Motor neuron (in vitro differentiated cells): Measurements from ENCODE around the gene TBATA. TPM values are rescaled to one million over a fixed set of nuclear protein-coding genes. Genes with fewer than 3 reads are reported as not detected.

ENCODE experiments used
- ATAC-seq, 8 experiments: fragments of 200-7000 bp; cut with Tn5 transposase; replicated peaks in 6 of 8; 2 replicates each; pipeline ENCODE4 v1.8.0; 2021; ENCODE audit warnings: mild to moderate bottlenecking in 8 of 8, moderate library complexity in 8 of 8
- H3K27ac ChIP-seq, 2 donors: fragments of 250-450 bp; sonication (Bioruptor Pico); 2 replicates each; pipeline ENCODE4 v1.9.0; 2021; ENCODE audit warnings: antibody characterized with exemption in 2 of 2, mild to moderate bottlenecking in 2 of 2, moderate library complexity in 1 of 2
- H3K4me1 ChIP-seq, 2 donors: fragments of 250-450 bp; sonication (Bioruptor Pico); replicated peaks in 1 of 2; 2 replicates each; pipeline ENCODE4 v1.6.1; 2021; ENCODE audit warnings: antibody characterized with exemption in 2 of 2, mild to moderate bottlenecking in 2 of 2, moderate library complexity in 1 of 2
- H3K4me3 ChIP-seq, 5 donors: fragments of 250-450 bp; sonication (Bioruptor Pico); 2 replicates each; pipeline ENCODE4 v1.9.0; 2021; ENCODE audit warnings: antibody characterized with exemption in 5 of 5, mild to moderate bottlenecking in 5 of 5, moderate library complexity in 4 of 5
- WGBS, 10 experiments: fragments of 450-650 bp; shearing (Covaris generic); methylation state at CpG; one replicate each; pipeline ENCODE4 v1.0.0; 2022; 5-methylcytosine and 5-hydroxymethylcytosine counted together
- in situ Hi-C, 9 experiments: fragments of 400-800 bp; cut with MboI; loops; one replicate each; pipeline ENCODE4 v1.15.0; 2021; ENCODE audit warnings: low sequenced_read_pairs in 9 of 9, low pct_unique_long_range_greater_than_20kb in 2 of 9; ENCODE audit not compliant: unreplicated experiment in 9 of 9
- total RNA-seq, 8 experiments: library from RNA; unstranded; fragments of 300-600 nt; gene quantifications; 2 replicates each; pipeline versions ENCODE4 v1.2.3 to v1.2.4, GENCODE V29; 2022

The TBATA gene, protein sequence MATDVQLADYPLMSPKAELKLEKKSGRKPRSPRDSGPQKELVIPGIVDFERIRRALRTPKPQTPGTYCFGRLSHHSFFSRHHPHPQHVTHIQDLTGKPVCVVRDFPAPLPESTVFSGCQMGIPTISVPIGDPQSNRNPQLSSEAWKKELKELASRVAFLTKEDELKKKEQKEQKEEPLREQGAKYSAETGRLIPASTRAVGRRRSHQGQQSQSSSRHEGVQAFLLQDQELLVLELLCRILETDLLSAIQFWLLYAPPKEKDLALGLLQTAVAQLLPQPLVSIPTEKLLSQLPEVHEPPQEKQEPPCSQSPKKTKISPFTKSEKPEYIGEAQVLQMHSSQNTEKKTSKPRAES
- 1 to 10 TPM in 1 of 8 experiments, not detected in 7; 1.5 TPM for total RNA-seq

DNA sequence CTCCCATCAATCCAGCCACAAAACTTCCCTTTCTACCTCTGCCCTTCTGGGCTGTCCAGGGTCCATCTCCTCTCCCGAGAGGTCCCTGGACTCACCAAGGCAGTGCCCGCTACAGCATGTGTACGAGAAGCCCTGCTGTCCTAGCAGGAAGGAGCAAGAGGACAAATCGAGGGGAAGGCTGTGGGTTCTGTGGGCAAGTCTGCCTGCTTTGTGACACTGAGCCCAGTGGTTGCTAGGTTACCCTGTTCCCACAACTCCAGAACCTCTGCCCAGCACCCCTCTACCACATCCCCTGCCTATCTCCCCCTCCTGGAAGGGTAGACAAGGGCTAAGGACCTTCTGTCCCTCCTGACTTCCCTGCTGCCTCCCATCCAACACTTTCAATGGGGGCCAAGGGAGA is at the start of gene TBATA:
TBATA (minus strand) TSS at position 188 of the 400 bp plus-strand sequence. CDS start 1,998 bp downstream, outside the sequence.
- Histone ChIP-seq H3K27ac (no peak within 1 kb of the TSS), H3K4me1 (no peaks in the 10 kb centered on the region), H3K4me3 (no peak within 1 kb of the TSS)
- ATAC-seq, result no peak
- 17 to 96% (median 80%) methylated on average over 1 to 3 of the region's 4 CpGs; no CpG with 5 or more reads in 7 of the 10 experiments for WGBS, 10 experiments
- in situ Hi-C loops, result no loop called here

DNA sequence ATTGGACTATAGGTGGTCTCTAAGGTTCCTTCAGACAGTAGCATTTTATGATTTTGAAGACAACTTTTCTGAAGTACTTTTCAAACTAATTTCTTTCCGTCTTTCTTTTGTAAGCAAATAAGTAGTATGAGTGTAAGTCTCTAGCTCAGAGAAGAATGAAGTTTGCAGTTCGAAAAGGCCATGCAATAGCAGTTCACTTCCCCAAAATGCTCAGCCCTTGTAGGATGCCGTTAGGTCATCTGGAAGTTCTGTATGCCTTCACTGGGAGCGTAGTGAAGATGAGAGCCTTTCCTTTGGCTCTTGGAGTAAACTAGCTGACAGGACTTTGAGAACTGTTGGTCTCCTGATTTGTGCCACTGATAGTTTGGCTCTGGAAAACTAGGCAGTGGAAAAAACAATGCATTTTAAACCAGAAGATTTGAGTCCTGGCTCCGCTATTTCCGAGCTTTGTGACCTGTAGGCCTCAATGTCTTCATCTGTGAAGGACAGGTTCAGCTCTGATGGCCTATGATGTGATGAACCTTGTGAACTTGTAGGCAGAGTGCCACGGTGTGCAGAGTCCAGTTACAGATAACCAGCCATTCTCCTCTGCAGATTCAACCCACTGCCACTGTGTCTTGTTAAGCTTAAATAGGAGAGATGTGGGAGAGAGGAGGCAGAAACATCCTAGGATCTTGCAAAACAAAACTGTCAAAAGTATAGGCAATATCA is 49.4 kb upstream of the TBATA start:
- no peak for ATAC-seq
- H3K4me1 ChIP-seq, result no peaks in the 10 kb centered on the region
- 83 to 100% (median 97%) methylated on average over 2 to 7 of the region's 7 CpGs; no CpG with 5 or more reads in 1 of the 10 experiments for WGBS, 10 experiments
- in situ Hi-C loops, result no loop called here
- H3K27ac ChIP-seq, result no peak overlapping the region
- H3K4me3 ChIP-seq, result no peak overlapping the region

DNA sequence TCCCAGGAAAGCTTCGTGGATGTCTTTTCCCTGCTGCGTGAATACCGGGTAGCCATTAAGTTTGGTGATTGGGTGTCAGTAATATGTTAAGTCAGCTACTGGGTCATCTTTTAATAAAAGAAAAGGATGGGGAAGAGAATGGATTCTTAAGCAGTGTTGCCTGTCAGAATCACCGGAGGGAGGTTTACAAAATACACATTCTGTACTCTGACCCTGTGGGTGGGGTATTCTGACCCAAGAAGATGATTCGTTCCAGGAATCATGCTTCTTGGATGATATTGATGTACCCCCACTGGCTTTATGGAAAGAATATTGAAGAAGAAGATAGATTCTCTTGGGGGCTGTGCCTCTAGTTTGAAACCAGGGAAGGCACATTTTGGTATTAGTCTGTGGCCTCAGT is 48.8 kb upstream of the TBATA start:
- no peak for ATAC-seq
- Histone ChIP-seq H3K4me3 (no peak overlapping the region), H3K27ac (no peak overlapping the region), H3K4me1 (no peaks in the 10 kb centered on the region)
- in situ Hi-C loops, result no loop called here
- WGBS, 10 experiments, result 73 to 100% (median 96%) methylated on average over 1 to 5 of the region's 5 CpGs; no CpG with 5 or more reads in 1 of the 10 experiments

DNA sequence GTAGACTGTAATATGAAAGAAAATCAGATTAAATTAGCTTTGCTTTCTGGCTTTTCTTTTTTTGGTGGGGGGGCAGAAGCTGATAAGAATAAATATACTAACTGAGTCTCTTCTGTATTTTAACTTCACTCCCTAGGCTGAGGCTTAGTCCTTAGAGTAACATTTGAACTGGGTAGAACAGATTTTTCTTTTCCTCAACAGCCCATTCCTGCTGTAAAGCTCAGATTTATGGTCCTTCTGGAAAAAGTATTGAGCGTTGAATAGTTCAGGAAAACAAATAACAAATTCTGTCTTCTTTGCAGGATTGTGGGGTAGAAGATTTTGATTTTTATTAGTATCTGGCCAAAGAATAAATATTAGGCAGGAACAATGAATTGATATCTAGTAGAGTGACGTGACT is 48.4 kb upstream of the TBATA start:
- in situ Hi-C loops, result no loop called here
- H3K27ac ChIP-seq, result no peak overlapping the region
- no peaks in the 10 kb centered on the region for H3K4me1 ChIP-seq
- ATAC-seq, result no peak
- no peak overlapping the region for H3K4me3 ChIP-seq
- WGBS, 10 experiments, result 50 to 100% (median 83%) methylated on average over 1 to 2 of the region's 2 CpGs; no CpG with 5 or more reads in 1 of the 10 experiments

DNA sequence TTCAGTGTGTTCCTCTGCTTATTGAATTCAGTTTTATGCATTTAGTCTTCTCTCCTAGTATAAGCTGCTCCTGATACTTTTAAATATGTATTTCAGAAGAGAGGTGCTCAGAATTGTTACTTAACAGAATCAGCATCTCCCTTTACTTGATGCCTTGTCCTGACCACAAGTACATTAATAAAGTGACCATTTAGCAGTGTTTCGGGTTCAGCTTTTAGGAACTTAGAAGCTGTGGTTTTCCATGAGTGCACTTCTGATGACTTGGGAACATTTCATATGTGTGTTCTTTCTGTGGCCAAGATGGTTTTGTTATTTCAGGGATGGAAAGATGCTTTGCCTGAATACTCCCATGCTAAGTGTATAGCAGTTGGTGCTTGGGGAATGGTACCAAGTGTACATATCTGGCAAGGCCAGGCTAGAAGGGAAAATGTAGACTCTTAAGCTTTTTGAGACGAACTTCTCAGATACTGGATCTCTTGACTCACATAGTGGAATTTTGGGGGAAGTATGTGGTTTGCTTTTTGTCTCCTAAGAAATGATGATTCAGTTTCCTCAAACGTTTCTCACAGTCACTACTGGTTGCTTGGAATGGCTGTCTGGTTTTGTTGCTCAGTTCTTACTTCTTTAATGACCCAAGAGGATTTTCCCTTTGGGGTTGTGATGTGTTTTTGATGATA is 47.8 kb upstream of the TBATA start:
- peak in 1 of 8 experiments; percentile 38 for ATAC-seq
- Histone ChIP-seq H3K4me3 (no peak overlapping the region), H3K4me1 (no peaks in the 10 kb centered on the region), H3K27ac (no peak overlapping the region)
- in situ Hi-C loops, result no loop called here
- WGBS, 10 experiments, result 20 to 96% (median 80%) methylated on average over 1 to 3 of the region's 3 CpGs; no CpG with 5 or more reads in 1 of the 10 experiments

DNA sequence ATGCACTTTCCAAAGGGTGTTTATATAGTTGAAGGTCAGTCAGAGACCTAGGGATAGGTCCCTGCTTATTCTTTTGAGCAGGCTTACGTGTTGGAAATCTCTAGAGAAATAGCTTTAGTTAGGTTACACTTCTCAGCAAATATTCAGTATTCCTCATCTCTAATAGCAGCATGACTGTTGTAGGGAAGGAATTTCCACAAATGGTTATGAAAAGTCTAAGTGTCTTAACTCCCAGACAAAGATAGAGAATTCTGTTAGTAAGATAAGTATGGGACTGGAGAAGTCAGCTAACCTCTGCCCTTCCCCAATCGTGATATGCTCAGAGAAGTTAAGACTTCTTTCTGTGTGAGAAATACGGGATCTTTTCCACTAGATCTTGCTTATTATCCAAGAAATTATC is 47.0 kb upstream of the TBATA start:
- Histone ChIP-seq H3K4me1 (no peaks in the 10 kb centered on the region), H3K4me3 (no peak overlapping the region), H3K27ac (no peak overlapping the region)
- WGBS, 10 experiments, result 71 to 100% (median 91%) methylated on average over 1 to 3 of the region's 3 CpGs; no CpG with 5 or more reads in 2 of the 10 experiments
- in situ Hi-C loops, result no loop called here
- ATAC-seq, result no peak

DNA sequence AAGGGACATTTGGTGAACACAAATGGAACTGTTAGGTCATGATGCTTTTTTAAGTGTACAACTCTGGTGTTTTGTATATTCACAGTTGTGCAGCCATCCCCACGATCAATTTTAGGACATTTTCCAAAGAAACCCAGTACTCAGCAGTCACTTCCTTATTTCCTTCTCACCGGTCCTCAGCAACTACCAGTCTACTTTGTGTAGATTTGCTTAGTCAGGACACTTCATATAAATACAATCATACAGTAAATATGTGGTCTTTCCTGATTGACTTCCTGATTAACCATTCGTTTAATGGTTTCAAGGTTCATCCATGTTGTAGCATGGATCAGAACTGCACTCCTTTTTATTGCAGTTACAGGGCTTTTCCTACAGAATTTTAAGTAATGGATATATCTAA is 45.0 kb upstream of the TBATA start:
- ATAC-seq, result no peak
- in situ Hi-C loops, result no loop called here
- Histone ChIP-seq H3K4me3 (no peak overlapping the region), H3K4me1 (no peaks in the 10 kb centered on the region), H3K27ac (no peak overlapping the region)
- 29 to 100% (median 80%) methylated on average over 2 to 3 of the region's 3 CpGs; no CpG with 5 or more reads in 2 of the 10 experiments for WGBS, 10 experiments

DNA sequence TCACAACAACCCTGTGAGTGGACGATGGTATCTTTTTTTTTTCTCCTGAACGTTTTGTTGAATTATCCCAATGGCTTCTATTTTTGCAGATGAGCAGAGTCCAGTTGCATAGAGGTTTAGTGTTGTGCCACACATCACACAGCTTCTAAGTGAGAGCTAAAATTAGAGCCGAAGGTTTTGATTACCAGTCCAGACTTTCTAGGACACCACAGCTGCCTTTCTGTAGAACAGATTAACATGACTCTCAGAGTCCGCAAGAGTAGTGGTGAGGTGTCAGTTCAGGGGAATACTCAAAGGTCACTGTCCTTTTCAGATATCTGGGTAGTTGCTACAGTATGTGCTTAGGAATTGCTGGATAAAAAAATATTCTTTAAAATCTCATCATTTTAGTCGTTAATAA is 44.4 kb upstream of the TBATA start:
- Histone ChIP-seq H3K4me3 (no peak overlapping the region), H3K27ac (no peak overlapping the region), H3K4me1 (no peaks in the 10 kb centered on the region)
- 0 to 100% (median 90%) methylated on average over 1 to 5 of the region's 5 CpGs; no CpG with 5 or more reads in 1 of the 10 experiments for WGBS, 10 experiments
- in situ Hi-C loops, result no loop called here
- ATAC-seq, result no peak

DNA sequence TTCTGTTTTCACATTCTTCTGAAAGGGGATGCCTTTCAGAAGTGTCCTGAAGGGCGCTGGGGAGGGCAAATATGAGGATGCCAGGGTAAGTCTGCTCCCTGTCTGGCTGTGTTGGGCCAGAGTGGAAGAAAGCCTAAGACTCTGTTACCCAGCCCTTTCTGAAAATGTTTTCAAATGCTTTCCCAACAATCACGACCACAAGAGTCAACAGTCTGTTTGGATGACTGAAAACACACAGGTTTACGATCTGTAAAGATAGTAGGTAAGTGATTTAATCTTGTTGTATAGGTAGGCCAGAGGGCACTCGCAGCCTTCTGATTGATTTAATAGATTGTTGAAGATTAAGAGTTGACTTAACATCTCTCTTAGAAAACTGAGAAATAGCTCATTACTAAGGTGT is 43.7 kb upstream of the TBATA start:
- no peak overlapping the region for H3K27ac ChIP-seq
- H3K4me3 ChIP-seq, result no peak overlapping the region
- in situ Hi-C loops, result no loop called here
- 86 to 100% (median 93%) methylated on average over 1 to 4 of the region's 4 CpGs; no CpG with 5 or more reads in 3 of the 10 experiments for WGBS, 10 experiments
- no peak for ATAC-seq
- H3K4me1 ChIP-seq, result no peaks in the 10 kb centered on the region

DNA sequence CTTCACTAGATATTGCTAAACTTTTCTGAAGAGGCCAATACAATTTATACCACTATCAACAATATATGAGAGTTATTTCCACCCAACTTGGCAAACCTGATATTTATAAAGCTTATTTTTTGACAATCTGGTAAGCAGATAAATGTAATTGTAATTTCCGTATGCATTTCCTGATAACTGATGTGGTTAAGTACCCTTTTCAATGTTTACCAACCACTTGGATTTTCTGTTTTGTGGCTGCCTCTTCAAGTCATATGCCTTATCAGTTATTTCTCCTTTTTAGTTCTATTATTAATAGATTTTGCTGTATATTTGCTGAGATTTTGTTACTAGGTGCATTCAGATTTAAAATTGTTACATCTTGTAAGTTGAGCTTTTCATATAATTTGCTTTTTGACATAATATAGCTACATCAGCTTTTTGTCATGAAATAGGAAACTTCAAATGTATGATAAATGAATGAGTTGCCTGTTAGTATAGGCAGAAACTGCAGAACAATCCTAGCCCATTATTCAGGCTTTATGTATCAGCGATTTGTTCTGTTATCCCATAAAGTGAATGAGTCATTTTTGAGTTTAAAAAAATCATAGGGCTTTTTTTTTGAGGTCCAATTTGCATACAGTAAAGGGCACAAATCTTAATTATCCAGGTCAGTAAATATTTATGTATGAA is 42.0 kb upstream of the TBATA start:
- ATAC-seq, result no peak
- no peak overlapping the region for H3K27ac ChIP-seq

DNA sequence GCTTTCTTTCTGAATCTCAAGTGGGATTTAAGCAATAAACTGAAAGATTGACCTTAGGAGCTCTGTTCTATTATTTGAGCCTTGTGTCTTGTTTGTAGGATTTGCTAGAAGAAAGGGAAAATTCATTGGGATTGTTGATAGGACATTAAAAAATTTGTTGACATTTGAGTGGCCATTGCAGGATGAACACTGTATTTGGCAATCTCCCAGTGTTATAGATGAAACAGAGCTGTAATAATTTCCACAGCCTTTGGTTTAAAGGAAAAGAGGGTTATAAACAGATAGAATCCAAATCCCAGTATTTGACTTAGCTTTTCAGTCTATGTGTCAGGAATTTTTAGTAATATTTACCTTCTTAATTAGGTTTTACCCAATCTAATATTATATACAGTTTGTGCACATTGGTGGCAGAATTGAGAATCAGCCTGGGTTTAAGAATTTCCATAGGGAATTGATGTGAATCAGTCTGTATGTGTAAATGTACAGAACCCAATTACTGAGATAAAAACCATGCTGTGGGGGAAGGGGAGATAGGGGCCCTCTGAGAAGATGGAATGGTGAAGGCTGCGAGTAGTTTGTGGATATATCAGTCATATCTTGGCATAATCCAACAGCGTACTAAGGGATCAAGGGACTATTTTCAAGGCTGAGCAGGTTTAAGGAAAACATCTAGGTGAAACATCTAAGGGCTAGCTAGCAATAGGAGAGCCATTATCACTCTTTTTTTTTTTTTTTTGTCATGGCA is 37.1 kb upstream of the TBATA start:
- H3K27ac ChIP-seq, result no peak overlapping the region
- in situ Hi-C loops, result no loop called here
- H3K4me3 ChIP-seq, result no peak overlapping the region
- no peak for ATAC-seq
- H3K4me1 ChIP-seq, result peaks cover 6 to 16% of the 10 kb centered on the region in 2 donors
- WGBS, 10 experiments, result 73 to 100% (median 100%) methylated on average over 1 to 2 of the region's 2 CpGs; no CpG with 5 or more reads in 3 of the 10 experiments

More for the DNA sequence above, 42.0 kb upstream of the TBATA start:
- 77 to 100% (median 87%) methylated on average over 1 to 2 of the region's 2 CpGs for WGBS, 10 experiments
- in situ Hi-C loops, result no loop called here
- no peak overlapping the region for H3K4me3 ChIP-seq
- peaks cover 0 to 5% of the 10 kb centered on the region in 2 donors for H3K4me1 ChIP-seq
